Sigmoid colon (tissue), 4 donors: ENCODE results near the gene KAZN.

Experiments
- CTCF ChIP-seq, 4 experiments: fragments of 450-650 bp in 3 of 4; fragments of 200-600 bp in 1 of 4; IDR thresholded peaks; one replicate each; pipeline ENCODE4 v1.5.1; 2016 to 2019; ENCODE audit warnings: antibody characterized with exemption in 4 of 4, mild to moderate bottlenecking in 3 of 4, moderate library complexity in 2 of 4
- EP300 ChIP-seq, 4 donors: sonication (generic); formaldehyde crosslinking; IDR thresholded peaks; one replicate each; pipeline ENCODE4 v1.6.1; 2017; ENCODE audit warnings: antibody characterized with exemption in 4 of 4
- POLR2A ChIP-seq, 2 donors: fragments of 450-650 bp; IDR thresholded peaks; one replicate each; pipeline ENCODE4 v1.6.1; 2016; ENCODE audit warnings: antibody characterized with exemption in 2 of 2, mild to moderate bottlenecking in 2 of 2, moderate library complexity in 2 of 2
- POLR2AphosphoS5 ChIP-seq, 4 donors: sonication (generic); formaldehyde crosslinking; IDR thresholded peaks; one replicate each; pipeline ENCODE4 v1.6.1; 2017; ENCODE audit warnings: antibody characterized with exemption in 4 of 4

GRCh38 chr1:15120251-15120945 is 521.9 kb downstream of the KAZN start:
- no peak for TF ChIP-seq CTCF (IDR thresholded peaks at IDR 0.05)
- TF ChIP-seq POLR2AphosphoS5 (IDR thresholded peaks at IDR 0.05): no peak
- no peak for TF ChIP-seq POLR2A (IDR thresholded peaks at IDR 0.05)
- TF ChIP-seq EP300 (IDR thresholded peaks at IDR 0.05): no peak
